GM21576 (cell line): ENCODE measurements around the gene TNFRSF8.

Experiments used
- ATAC-seq: cut with Tn5 transposase; IDR thresholded peaks from one replicate; pipeline ENCODE4 v1.9.1; 2021; ENCODE audit warnings: mild to moderate bottlenecking, moderate library complexity; ENCODE audit not compliant: unreplicated experiment

Gene TNFRSF8

GRCh38 chr1:12172042-12172851 lies 109.1 kb downstream of the TNFRSF8 start:
- ATAC-seq, result no peak

GRCh38 chr1:12173041-12173509 lies 110.0 kb downstream of the TNFRSF8 start:
- no peak for ATAC-seq

- ATAC-seq, result no peak
Observed at GRCh38 chr1:12173631-12174121, 110.6 kb downstream of the TNFRSF8 start.

- no peak for ATAC-seq
Observed at GRCh38 chr1:12174924-12175810, 112.1 kb downstream of the TNFRSF8 start.

- ATAC-seq, result no peak
Observed at GRCh38 chr1:12176298-12177118, 113.4 kb downstream of the TNFRSF8 start.

- no peak for ATAC-seq
Observed at GRCh38 chr1:12177156-12177998, 114.3 kb downstream of the TNFRSF8 start.

GRCh38 chr1:12177999-12178441 lies 114.9 kb downstream of the TNFRSF8 start:
- no peak for ATAC-seq

- no peak for ATAC-seq
Observed at GRCh38 chr1:12178511-12178910, 115.4 kb downstream of the TNFRSF8 start.

GRCh38 chr1:12179111-12179519 lies 116.0 kb downstream of the TNFRSF8 start:
- no peak for ATAC-seq

- no peak for ATAC-seq
Observed at GRCh38 chr1:12179676-12180075, 116.6 kb downstream of the TNFRSF8 start.

- no peak for ATAC-seq
Observed at GRCh38 chr1:12180315-12180714, 117.2 kb downstream of the TNFRSF8 start.

- ATAC-seq, result no peak
Observed at GRCh38 chr1:12180903-12181302, 117.8 kb downstream of the TNFRSF8 start.

GRCh38 chr1:12181568-12181967 lies 118.5 kb downstream of the TNFRSF8 start:
- ATAC-seq, result no peak

GRCh38 chr1:12182410-12182984 lies 119.4 kb downstream of the TNFRSF8 start:
- no peak for ATAC-seq

- no peak for ATAC-seq
Observed at GRCh38 chr1:12183095-12183794, 120.1 kb downstream of the TNFRSF8 start.

GRCh38 chr1:12184008-12184681 lies 121.0 kb downstream of the TNFRSF8 start:
- no peak for ATAC-seq

- ATAC-seq, result no peak
Observed at GRCh38 chr1:12185036-12185917, 122.2 kb downstream of the TNFRSF8 start.
